ENCODE data around the gene CEACAM16.

DNA sequence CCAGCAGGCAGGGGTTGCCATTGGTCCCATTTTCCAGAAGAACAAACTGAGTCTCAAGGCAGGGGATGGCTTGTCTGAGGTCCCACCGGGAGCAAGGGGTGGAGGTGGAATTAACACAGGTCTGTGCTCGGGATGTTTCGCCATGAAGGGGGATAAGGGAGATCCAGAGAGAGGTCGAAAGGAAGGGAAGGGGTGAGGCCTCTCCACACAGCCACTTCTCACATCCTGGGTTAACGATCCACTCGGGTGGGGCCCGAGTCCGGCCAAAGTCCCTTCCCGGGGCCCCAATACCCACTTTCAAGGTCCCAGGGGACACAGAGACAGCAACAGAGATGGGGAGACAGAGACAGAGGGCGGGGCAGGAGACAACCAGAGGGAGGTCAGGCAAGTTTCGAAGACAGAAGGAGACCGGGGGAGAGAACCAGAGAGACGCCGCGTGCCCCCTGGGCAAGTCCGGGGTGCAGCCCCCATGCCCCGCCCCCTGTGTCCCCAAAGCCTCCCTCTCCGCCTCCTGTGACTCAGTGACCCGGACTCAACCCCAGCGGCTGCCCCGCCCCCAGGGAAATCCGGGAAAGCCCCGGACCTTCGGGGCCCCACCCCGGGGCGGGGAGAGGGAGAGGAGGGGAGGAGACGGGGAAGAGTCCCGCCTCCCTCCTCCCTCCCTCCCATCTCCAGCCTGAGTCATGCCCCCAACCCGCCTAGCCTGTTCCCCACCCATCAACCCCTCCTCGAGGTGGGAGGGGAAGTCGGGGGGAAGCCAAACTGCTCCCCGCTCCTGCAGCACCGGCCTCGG lies 48.2 kb downstream of the CEACAM16 start:
- no peak for TF ChIP-seq EZH2 (IDR thresholded peaks at IDR 0.05; ENCODE audit: low read depth)
- TF ChIP-seq, protein P1, sequence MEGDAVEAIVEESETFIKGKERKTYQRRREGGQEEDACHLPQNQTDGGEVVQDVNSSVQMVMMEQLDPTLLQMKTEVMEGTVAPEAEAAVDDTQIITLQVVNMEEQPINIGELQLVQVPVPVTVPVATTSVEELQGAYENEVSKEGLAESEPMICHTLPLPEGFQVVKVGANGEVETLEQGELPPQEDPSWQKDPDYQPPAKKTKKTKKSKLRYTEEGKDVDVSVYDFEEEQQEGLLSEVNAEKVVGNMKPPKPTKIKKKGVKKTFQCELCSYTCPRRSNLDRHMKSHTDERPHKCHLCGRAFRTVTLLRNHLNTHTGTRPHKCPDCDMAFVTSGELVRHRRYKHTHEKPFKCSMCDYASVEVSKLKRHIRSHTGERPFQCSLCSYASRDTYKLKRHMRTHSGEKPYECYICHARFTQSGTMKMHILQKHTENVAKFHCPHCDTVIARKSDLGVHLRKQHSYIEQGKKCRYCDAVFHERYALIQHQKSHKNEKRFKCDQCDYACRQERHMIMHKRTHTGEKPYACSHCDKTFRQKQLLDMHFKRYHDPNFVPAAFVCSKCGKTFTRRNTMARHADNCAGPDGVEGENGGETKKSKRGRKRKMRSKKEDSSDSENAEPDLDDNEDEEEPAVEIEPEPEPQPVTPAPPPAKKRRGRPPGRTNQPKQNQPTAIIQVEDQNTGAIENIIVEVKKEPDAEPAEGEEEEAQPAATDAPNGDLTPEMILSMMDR (conservative IDR thresholded peaks at IDR 0.05) = no peak
